Transverse colon (tissue), 4 donors: ENCODE results near the gene ZFPL1.

Experiments
- CTCF ChIP-seq, 5 experiments: fragments of 200-600 bp in 3 of 5; fragments of 450-650 bp in 2 of 5; sonication (generic) in 3 of 5; IDR thresholded peaks; 1 replicate in 2 of 5; 2 replicates in 3 of 5; pipeline ENCODE4 v1.5.1; 2016 to 2017; ENCODE audit warnings: antibody characterized with exemption in 5 of 5, inconsistent platforms in 3 of 5, mild to moderate bottlenecking in 2 of 5, moderate library complexity in 1 of 5
- EP300 ChIP-seq: sonication (generic); formaldehyde crosslinking; IDR thresholded peaks from one replicate; pipeline ENCODE4 v1.6.1; 2017; ENCODE audit warnings: antibody characterized with exemption, low read depth
- POLR2A ChIP-seq: fragments of 450-650 bp; IDR thresholded peaks from one replicate; pipeline ENCODE4 v1.6.1; 2016; ENCODE audit warnings: antibody characterized with exemption, mild to moderate bottlenecking, moderate library complexity
- POLR2AphosphoS5 ChIP-seq, 3 donors: sonication (generic); formaldehyde crosslinking; IDR thresholded peaks; one replicate each; pipeline ENCODE4 v1.6.1; 2016; ENCODE audit warnings: antibody characterized with exemption in 3 of 3

- TF ChIP-seq CTCF (IDR thresholded peaks at IDR 0.05) (no peak), POLR2AphosphoS5 (IDR thresholded peaks at IDR 0.05) (no peak), POLR2A (no peak), EP300 (no peak)
These were observed 31.5 kb downstream of the ZFPL1 start for GRCh38 chr11:65115361-65116082.
